PC-3 (cell line): Measurements from ENCODE around the gene WDR33.

Experiments used
- CTCF ChIP-seq: fragments of 300-600 bp; sonication (generic); conservative IDR thresholded peaks from 2 replicates; pipeline ENCODE4 v1.5.1; 2017; ENCODE audit warnings: antibody characterized with exemption, low read depth, mild to moderate bottlenecking, low read length
- EZH2 ChIP-seq: fragments of 300-600 bp; sonication (generic); IDR thresholded peaks from one replicate; pipeline ENCODE4 v1.6.1; 2017; ENCODE audit warnings: antibody characterized with exemption, mild to moderate bottlenecking, low read length; ENCODE audit not compliant: unreplicated experiment

DNA sequence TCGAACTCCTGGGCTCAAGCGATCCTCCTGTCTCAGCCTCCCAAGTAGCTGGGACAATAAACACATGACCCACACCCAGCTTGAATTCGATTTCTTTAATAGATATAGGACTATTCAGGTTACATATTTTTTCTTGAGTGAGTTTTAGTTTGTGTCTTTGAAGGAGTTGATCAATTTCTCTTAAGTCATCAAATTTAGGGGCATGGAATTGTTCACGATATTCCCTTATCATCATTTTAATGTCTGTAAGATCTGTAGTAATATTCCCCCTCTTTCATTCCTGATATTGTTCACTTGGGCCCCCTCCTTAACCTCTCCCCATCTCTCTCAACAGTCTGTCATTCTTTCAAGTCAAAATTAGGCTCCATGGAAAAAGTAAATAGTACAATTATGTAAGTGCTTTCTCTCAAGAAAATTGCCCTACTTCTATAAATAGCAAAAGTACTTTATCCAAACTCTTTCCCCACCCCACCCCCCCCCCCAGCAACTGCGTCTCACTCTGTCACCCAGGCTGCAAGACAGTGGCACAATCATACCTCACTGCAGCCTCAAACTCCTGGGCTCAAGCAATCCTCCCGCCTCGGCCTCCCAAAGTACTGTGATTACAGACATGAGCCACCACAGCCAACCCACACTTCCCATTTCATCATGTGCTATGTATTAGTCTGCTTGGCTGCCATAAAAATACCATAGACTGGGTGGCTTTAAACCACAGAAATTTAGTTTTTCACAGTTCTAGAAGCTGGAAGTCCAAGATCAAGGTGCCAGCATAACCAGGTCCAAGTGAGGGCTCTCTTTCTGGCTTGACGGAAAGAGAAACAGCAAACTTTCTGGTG is 20.1 kb downstream of the WDR33 start:
- TF ChIP-seq CTCF: no peak
- TF ChIP-seq EZH2: no peak
